ENCODE results near the gene COL6A1. TPM values are rescaled to one million over a fixed set of nuclear protein-coding genes. Genes with fewer than 3 reads are reported as not detected.

COL6A1 gene
- total RNA-seq, 1 donor from 2014 or later, result 12.9 TPM

GRCh38 chr21:46021978-46022544 lies 40.5 kb downstream of the COL6A1 start:
- DNase-seq (ENCODE audit: low read depth) (no peak), FAIRE-seq (peak; percentile 43)
- TF ChIP-seq CTCF (IDR thresholded peaks at IDR 0.05; ENCODE audit: insufficient read depth, low read length, severe bottlenecking), result no peak
- Histone ChIP-seq H3K36me3 (ENCODE audit: control insufficient read depth, insufficient read depth, low read length) (no peaks in the 10 kb centered on the region), H3K27me3 (ENCODE audit: control insufficient read depth, insufficient read depth, low read length) (no peaks in the 10 kb centered on the region), H3K4me3 (ENCODE audit: low read depth, low read length) (no peak overlapping the region)

- Histone ChIP-seq H3K4me3 (ENCODE audit: low read depth, low read length) (no peak overlapping the region), H3K27me3 (ENCODE audit: control insufficient read depth, insufficient read depth, low read length) (no peaks in the 10 kb centered on the region), H3K36me3 (ENCODE audit: control insufficient read depth, insufficient read depth, low read length) (no peaks in the 10 kb centered on the region)
- FAIRE-seq, result peak; percentile 64
- TF ChIP-seq CTCF (IDR thresholded peaks at IDR 0.05; ENCODE audit: insufficient read depth, low read length, severe bottlenecking), result no peak
- no peak for DNase-seq (ENCODE audit: low read depth)
These were observed 41.3 kb downstream of the COL6A1 start for GRCh38 chr21:46022551-46023525.

GRCh38 chr21:46023555-46023954 lies 42.0 kb downstream of the COL6A1 start:
- FAIRE-seq, result no peak
- H3K27me3 ChIP-seq (ENCODE audit: control insufficient read depth, insufficient read depth, low read length), result no peaks in the 10 kb centered on the region
- no peak overlapping the region for H3K4me3 ChIP-seq (ENCODE audit: low read depth, low read length)
- DNase-seq (ENCODE audit: low read depth), result no peak
- TF ChIP-seq CTCF (IDR thresholded peaks at IDR 0.05; ENCODE audit: insufficient read depth, low read length, severe bottlenecking), result no peak
- no peaks in the 10 kb centered on the region for H3K36me3 ChIP-seq (ENCODE audit: control insufficient read depth, insufficient read depth, low read length)

- H3K4me3 ChIP-seq (ENCODE audit: low read depth, low read length), result no peak overlapping the region
- TF ChIP-seq CTCF (IDR thresholded peaks at IDR 0.05; ENCODE audit: insufficient read depth, low read length, severe bottlenecking), result no peak
- no peak for DNase-seq (ENCODE audit: low read depth)
- H3K36me3 ChIP-seq (ENCODE audit: control insufficient read depth, insufficient read depth, low read length), result no peaks in the 10 kb centered on the region
- no peak for FAIRE-seq
- no peaks in the 10 kb centered on the region for H3K27me3 ChIP-seq (ENCODE audit: control insufficient read depth, insufficient read depth, low read length)
These were observed 42.6 kb downstream of the COL6A1 start for GRCh38 chr21:46024141-46024540.

- H3K4me3 ChIP-seq (ENCODE audit: low read depth, low read length), result no peak overlapping the region
- TF ChIP-seq CTCF (IDR thresholded peaks at IDR 0.05; ENCODE audit: insufficient read depth, low read length, severe bottlenecking), result no peak
- H3K27me3 ChIP-seq (ENCODE audit: control insufficient read depth, insufficient read depth, low read length), result no peaks in the 10 kb centered on the region
- no peak for FAIRE-seq
- no peaks in the 10 kb centered on the region for H3K36me3 ChIP-seq (ENCODE audit: control insufficient read depth, insufficient read depth, low read length)
- peak; percentile 8 for DNase-seq (ENCODE audit: low read depth)
These were observed 43.7 kb downstream of the COL6A1 start for GRCh38 chr21:46025113-46025770.

Measured in bronchial epithelial cell (primary cell).